ENCODE measurements around the gene DPPA4.

DPPA4 gene

DNA sequence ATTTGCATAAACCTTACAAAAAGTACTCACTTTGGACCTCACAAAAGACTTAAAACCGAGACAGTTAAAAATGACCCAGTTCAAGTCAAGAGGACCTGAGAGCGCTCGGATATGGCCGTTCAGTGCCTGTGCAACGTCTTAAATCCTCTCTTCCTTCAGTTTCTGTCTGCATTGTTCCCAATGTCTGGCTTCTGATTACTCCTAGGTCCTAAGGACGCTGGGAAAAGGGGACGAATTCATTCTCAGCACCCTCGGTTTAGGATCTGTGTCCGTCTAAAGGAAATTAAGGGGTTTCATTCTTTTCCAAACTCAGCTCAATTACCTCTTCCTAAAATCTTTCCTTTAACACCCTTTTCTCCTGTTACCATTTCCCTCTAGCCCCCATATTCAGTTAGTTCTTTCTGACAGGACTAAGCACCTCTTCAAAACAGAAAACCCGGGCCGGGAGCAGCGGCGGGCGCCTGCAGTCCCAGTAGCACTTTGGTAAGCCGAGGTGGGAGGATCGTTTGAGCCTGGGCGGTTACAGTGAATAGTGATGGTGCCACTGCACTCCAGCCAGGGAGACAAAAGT is 970 bp downstream of the DPPA4 start:
- DNase-seq: no peak

- no peak for DNase-seq
Observed at GRCh38 chr3:109334572-109334971, 2.8 kb downstream of the DPPA4 start.

DNA sequence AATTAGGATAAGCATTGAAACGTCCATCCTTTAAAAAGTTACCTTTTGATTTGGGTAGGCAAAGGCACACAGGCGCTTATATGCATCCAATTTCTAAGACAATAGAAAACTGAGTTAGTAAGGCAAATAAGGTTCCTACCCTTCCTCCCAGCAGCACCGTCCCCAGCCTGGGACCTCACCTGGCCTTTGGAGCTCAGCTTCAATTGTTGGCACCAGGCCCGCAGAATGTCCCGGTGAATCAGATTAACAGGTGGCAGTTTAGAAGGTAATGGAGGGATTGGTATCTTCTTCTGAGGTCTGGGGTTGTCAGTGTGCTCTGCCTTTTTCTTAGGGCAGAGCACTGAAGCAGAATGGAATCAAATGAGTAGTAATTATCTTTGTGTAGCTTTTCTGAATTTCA is 5.7 kb downstream of the DPPA4 start:
- no peak for DNase-seq

DNA sequence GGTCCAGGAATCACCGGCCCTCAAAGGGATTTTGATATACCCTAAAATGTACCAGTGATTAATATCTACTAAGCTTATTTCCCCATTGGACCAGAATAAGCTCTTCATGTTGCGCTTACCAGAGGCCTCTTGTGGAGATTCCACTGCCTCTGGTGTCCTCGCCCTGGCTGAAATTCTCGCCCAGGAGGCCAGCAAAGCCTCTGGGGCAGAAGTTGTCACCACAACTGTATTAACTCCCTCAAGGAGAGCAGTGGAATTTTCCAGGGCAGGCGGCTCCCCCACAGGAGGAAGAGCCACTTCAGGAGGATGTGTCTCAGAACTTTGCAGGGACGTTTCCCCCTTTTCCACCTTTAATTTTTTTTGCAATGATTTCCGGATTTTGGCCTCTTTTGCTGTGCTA is 6.9 kb downstream of the DPPA4 start:
- no peak for DNase-seq

DNA sequence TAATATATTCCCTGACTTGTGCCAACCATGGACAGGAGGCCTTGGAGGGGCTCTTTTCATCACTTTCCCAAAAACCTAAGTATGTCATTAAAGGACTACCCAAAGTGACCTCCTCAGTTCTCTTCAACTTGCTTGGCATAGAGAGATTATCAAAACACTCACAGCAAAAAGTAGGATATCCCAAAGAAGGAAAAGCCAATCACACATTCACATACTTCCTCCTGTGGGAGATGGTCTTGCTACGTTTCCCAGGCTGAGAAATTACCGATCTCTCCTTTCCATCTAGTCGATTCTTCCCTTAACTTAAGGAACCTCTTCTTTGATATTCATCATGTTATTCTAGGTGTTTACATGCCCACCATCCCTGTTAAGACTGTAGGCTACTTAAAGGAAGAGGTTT is 9.1 kb downstream of the DPPA4 start:
- DNase-seq: no peak

- DNase-seq: no peak
Observed at GRCh38 chr3:109325657-109326056, 11.7 kb downstream of the DPPA4 start.

- DNase-seq: no peak
Observed at GRCh38 chr3:109325109-109325508, 12.2 kb downstream of the DPPA4 start.

- no peak for DNase-seq
Observed at GRCh38 chr3:109316162-109316730, 21.1 kb downstream of the DPPA4 start, which contains the start of gene DPPA2. DPPA2 (minus strand) TSS chr3:109316517; CDS start chr3:109314542, 1,975 bp downstream.

DNA sequence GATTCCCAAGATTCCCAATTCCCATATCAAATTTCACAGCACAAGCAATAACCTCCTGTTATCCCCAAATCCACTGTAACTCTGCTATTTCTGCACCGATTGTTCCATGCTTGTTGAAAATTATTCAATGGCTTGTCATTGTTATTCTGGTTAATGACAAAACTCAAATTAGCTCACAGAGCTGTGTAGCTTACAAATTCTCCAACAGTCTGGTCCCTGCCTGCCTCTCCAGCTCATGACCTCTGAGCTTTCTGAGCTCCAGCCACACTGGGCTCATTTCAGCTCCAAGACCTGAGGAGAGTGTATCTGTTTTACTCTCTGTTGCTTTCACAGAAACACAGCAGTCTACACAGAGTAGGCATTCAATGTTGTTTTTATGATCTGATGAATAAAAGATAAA is 24.3 kb downstream of the DPPA4 start:
- DNase-seq: no peak

- no peak for DNase-seq
Observed at GRCh38 chr3:109297496-109297895, 39.9 kb downstream of the DPPA4 start.

DNA sequence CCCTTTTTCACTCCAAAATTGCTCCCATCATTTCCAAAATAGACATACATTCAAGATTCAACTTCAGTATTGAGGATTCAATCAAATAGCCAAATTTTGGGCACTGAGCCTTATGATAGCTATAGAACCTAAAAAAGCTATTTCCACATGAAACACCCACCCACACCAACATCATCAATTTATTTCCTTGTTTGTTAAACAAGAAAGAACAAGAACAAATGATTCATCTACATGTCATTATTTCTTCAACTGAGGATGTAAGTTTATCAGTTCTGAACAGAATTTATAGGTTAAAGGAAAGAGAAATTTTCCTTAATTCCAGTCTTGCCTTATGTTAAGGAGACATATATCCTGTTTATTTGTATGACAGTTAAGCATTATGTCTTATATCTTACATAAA is 53.3 kb downstream of the DPPA4 start:
- no peak for DNase-seq

DNA sequence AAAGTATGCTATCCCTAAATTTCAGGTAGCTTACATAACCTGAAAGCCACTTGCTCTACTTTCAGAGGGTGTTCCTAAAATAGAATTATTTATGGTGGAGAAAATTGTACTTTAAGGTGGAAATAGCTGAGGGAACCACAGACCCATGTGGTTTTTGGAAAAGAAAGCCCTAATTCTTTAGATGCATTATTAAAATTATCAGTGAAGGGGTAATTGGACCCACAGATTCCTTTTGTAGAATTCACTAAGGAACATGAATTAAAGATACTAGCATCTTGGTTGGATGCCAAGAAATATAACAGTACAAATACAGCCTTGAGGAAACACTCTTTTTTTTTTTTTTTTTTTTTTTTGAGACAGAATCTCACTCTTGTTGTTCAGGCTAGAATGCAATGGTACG is 58.8 kb downstream of the DPPA4 start:
- DNase-seq: no peak

DNA sequence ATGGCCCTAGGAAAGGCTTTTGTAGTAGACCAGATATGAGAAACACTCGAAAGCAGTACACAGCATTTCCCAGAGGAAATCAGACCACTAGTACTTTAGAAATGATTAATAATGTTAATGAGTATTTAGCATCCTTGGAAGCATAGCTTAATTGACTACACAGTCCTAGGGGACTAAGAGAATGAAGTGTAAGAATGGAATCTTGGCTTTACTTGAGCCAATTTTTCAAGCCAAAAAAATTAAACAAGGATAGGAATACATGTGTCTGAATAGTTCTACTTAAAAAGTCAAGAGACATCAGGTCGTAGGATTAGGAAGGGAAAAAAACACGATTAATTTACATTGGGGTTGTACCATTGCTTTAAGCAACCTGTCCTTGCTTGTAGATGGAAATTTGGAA is 59.2 kb downstream of the DPPA4 start:
- no peak for DNase-seq

Data from activated CD4-positive, CD25-positive, alpha-beta regulatory T cell treated with anti-CD3 and anti-CD28 coated beads, Interleukin-2, amount 50 U/mL, for 72 hours (primary cell).